GM12873 (cell line): Measurements from ENCODE around the gene ANTKMT.

Experiments used
- TF ChIP-seq, protein P1 (sequence below): IDR thresholded peaks from 2 replicates; pipeline ENCODE4 v1.5.1; 2012; ENCODE audit warnings: low read depth, mild to moderate bottlenecking, moderate library complexity, low read length, control low read depth; ENCODE audit not compliant: insufficient read depth; ENCODE audit errors: missing control alignments

The ANTKMT gene

GRCh38 chr16:704552-705380 lies 16.2 kb upstream of the ANTKMT start:
- TF ChIP-seq, protein P1, sequence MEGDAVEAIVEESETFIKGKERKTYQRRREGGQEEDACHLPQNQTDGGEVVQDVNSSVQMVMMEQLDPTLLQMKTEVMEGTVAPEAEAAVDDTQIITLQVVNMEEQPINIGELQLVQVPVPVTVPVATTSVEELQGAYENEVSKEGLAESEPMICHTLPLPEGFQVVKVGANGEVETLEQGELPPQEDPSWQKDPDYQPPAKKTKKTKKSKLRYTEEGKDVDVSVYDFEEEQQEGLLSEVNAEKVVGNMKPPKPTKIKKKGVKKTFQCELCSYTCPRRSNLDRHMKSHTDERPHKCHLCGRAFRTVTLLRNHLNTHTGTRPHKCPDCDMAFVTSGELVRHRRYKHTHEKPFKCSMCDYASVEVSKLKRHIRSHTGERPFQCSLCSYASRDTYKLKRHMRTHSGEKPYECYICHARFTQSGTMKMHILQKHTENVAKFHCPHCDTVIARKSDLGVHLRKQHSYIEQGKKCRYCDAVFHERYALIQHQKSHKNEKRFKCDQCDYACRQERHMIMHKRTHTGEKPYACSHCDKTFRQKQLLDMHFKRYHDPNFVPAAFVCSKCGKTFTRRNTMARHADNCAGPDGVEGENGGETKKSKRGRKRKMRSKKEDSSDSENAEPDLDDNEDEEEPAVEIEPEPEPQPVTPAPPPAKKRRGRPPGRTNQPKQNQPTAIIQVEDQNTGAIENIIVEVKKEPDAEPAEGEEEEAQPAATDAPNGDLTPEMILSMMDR = no peak

DNA sequence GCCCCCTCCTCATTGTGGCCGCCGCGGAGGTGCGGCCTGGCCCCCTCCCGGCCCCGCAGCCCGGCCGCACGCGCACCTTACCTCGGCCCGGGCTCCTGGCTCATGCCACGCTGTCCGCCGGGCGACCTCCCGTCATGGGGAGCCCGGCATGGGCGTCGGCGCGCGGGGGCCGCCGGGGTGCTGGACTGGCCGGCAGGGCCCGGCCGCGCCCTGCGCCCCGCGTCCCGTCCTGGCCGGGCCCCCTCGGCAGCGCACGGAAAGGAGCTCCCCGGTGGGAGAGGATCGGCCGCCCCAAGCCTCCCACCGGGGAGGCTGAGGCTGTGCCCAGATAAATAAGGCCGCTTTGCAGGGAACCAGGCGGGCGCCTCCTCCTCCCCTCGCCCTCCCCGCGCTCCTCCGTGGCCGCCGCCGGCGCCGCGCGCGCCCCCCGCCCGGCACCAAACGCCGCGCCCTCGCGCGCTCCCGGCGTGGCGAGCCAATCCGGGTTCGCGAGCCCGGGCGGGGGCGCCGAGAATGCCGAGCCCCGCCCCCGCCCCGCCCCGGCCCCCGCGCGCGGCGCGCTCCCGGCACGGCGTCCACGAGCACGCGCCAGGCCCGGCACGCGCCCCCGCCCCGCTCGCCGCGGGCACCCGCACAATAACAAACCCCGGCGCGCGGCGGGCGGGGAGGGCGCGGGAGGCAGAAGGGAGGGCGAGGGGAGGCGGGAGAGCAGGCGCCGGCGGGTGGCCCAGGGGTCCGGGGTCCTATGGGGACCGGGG lies 15.3 kb upstream of the ANTKMT start, which contains the start of gene FBXL16:
TSS of gene FBXL16 (minus strand) at position 371 of the 758 bp plus-strand sequence. CDS start 8,396 bp downstream, outside the sequence.
- TF ChIP-seq, protein P1 = no peak

DNA sequence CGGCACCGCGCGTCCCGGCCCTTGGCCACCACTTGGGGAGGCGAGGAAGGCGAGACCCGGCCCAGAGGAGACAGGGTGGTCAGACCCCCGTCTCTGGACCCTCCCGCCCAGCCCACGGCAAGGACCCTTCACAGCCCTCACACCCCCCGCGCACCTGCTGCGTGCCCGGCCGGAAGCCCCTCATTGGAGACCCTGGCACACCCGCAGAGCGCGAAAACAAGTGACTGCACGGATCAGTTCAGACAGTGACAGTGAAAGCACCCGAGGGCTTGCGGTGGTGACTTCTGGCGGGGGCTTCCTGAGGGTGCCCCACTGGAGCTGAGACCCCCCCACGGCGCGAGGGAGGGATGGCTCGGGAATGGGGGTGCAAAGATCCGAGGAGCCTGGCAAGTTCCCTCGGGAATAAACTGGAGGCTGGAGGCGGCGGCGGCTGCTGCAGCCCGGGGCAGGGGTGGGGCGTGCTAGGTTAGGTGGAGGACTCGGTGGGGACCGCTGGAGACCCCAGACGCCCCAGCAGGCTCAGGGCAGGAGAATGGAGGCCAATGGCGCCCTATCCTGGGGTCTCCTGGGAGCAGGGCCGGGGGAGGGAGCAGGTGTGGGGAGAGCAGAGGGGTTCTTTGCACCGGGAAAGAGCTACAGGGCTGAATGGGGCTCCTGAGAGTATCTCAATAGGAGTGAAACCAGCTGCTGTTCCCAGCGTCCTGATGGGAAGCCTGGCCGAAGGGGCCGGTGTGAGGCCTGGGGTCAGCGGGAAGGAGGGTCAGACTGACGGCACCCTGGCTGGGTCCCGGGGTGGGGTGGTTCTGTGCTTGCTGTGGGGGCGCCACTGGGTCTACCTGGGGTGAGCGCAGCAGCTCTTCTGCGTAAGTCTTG lies 14.5 kb upstream of the ANTKMT start:
- TF ChIP-seq, protein P1 = no peak

GRCh38 chr16:707062-707538 lies 13.8 kb upstream of the ANTKMT start:
- TF ChIP-seq, protein P1 = no peak

- TF ChIP-seq, protein P1 = no peak
Observed at GRCh38 chr16:708019-708418, 12.9 kb upstream of the ANTKMT start.

GRCh38 chr16:708959-709358 lies 12.0 kb upstream of the ANTKMT start:
- TF ChIP-seq, protein P1 = no peak
